ENCODE measurements around the gene MTCL1.

Gene MTCL1

GRCh38 chr18:8810157-8810556 lies 104.8 kb downstream of the MTCL1 start:
- DNase-seq (ENCODE audit: low read depth) = no peak

GRCh38 chr18:8811115-8811514 lies 105.8 kb downstream of the MTCL1 start:
- DNase-seq (ENCODE audit: low read depth) = no peak

- no peak for DNase-seq (ENCODE audit: low read depth)
Measured at GRCh38 chr18:8812631-8813030, 107.3 kb downstream of the MTCL1 start.

- DNase-seq (ENCODE audit: low read depth) = no peak
Measured at GRCh38 chr18:8813611-8814010, 108.3 kb downstream of the MTCL1 start.

GRCh38 chr18:8814206-8814605 lies 108.8 kb downstream of the MTCL1 start:
- no peak for DNase-seq (ENCODE audit: low read depth)

- no peak for DNase-seq (ENCODE audit: low read depth)
Measured at GRCh38 chr18:8816220-8816619, 110.9 kb downstream of the MTCL1 start.

- DNase-seq (ENCODE audit: low read depth) = no peak
Measured at GRCh38 chr18:8816816-8817215, 111.5 kb downstream of the MTCL1 start.

- no peak for DNase-seq (ENCODE audit: low read depth)
Measured at GRCh38 chr18:8818982-8819381, 113.6 kb downstream of the MTCL1 start.

GRCh38 chr18:8820396-8821082 lies 115.2 kb downstream of the MTCL1 start:
- DNase-seq (ENCODE audit: low read depth) = no peak

- no peak for DNase-seq (ENCODE audit: low read depth)
Measured at GRCh38 chr18:8821083-8821465, 115.7 kb downstream of the MTCL1 start.

- DNase-seq (ENCODE audit: low read depth) = no peak
Measured at GRCh38 chr18:8821531-8821930, 116.2 kb downstream of the MTCL1 start.

GRCh38 chr18:8822643-8823042 lies 117.3 kb downstream of the MTCL1 start:
- DNase-seq (ENCODE audit: low read depth) = no peak

GRCh38 chr18:8823530-8823929 lies 118.2 kb downstream of the MTCL1 start:
- DNase-seq (ENCODE audit: low read depth) = no peak

GRCh38 chr18:8824846-8825245 lies 119.5 kb downstream of the MTCL1 start:
- no peak for DNase-seq (ENCODE audit: low read depth)

GRCh38 chr18:8825273-8825672 lies 119.9 kb downstream of the MTCL1 start:
- no peak for DNase-seq (ENCODE audit: low read depth)

- DNase-seq (ENCODE audit: low read depth) = no peak
Measured at GRCh38 chr18:8825729-8826375, 120.5 kb downstream of the MTCL1 start.

- DNase-seq (ENCODE audit: low read depth) = no peak
Measured at GRCh38 chr18:8826514-8826913, 121.2 kb downstream of the MTCL1 start.

GRCh38 chr18:8826971-8827370 lies 121.6 kb downstream of the MTCL1 start:
- DNase-seq (ENCODE audit: low read depth) = no peak

GRCh38 chr18:8828300-8828699 lies 122.9 kb downstream of the MTCL1 start:
- DNase-seq (ENCODE audit: low read depth) = no peak

- no peak for DNase-seq (ENCODE audit: low read depth)
Measured at GRCh38 chr18:8828798-8829197, 123.4 kb downstream of the MTCL1 start.

- DNase-seq (ENCODE audit: low read depth) = no peak
Measured at GRCh38 chr18:8830067-8831060, 125.0 kb downstream of the MTCL1 start.

- no peak for DNase-seq (ENCODE audit: low read depth)
Measured at GRCh38 chr18:8831112-8831511, 125.8 kb downstream of the MTCL1 start.

- no peak for DNase-seq (ENCODE audit: low read depth)
Measured at GRCh38 chr18:8831531-8831930, 126.2 kb downstream of the MTCL1 start.

All from activated T-helper 9 cell treated with anti-CD3 and anti-CD28 coated beads, Interleukin-2, amount 50 U/mL, for 16 hours (primary cell).